ENCODE data around the gene FSTL3.

FSTL3 gene

GRCh38 chr19:645912-646778 is 30.0 kb upstream of the FSTL3 start:
- no peak for DNase-seq (ENCODE audit: low read depth in 2 of 2)

DNA sequence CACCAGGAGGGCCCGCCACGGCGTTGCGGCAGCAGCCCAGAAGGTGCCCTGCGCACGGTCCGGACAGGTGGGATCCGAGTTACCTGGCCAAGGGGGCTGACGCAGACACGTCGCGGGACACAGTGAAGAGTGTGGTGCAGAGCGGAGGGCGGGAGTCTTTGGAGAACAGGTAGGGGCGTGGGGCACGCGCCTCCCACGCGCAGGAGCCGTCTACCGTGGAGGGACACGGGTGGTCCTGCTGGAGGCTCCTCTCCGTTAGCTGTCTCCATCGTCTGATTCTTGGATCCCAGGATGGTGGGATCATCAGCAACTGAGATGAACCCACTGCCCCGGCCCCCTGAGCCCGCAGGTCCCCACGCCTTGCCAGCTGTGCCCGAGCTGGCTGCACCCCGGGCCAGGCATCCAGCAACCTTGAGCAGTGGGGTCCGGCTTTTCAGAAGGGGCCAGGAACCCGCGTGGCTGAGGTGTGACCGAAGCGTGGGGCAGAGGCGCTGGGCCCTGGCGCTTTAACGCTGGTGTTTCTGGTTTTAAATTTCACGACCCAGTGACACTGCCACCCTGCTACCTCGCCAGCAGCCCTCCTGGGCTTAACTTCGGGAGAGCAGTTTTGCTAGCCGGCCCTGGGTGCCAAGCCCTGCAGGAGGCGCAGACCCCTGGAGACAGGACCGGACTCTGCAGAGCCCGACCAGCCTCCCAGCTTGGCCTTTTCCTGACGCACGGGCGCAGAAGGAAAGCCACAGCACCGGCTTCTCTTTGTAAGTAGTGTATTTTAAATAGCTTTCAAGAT is 29.2 kb upstream of the FSTL3 start:
- no peak for DNase-seq (ENCODE audit: low read depth in 2 of 2)

DNA sequence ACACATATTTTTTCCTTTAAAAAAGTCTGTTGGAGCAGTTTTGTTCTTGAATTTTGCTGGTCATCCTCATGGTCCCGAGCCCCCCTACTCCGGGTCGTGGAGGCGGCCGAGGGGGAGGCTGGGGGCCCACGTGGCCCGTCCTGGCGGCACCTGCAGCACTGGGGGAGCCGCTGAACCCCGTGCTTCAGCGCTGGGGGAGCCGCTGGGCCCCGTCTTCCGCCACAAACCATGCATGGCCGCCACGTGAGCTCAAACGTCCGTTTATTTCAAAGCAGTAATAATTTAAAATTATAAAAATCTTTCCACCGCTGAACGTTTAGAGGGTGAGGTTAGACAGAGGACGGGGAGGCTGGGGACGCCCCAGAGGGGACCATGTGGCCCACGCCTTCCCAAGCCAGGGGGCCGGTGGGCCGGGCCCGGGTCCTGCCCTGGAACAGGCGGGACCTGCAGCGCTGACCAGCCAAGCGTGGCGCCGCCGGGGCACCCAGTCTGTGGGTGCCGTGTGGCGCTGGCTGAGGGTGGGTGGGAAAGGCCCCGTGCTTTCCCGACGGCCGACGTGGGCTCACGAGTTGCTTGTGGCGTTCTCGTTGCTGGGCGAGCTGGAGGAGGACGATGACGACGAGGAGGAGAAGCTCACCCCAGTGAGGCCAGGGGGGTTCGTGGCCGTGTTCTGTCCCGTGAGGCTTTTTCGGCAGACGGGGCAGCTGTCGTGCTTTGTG is 28.5 kb upstream of the FSTL3 start:
- no peak for DNase-seq (ENCODE audit: low read depth in 2 of 2)

- DNase-seq (ENCODE audit: low read depth in 2 of 2): no peak
These were observed 27.9 kb upstream of the FSTL3 start for GRCh38 chr19:648305-648704.

GRCh38 chr19:648904-649801 is 27.0 kb upstream of the FSTL3 start:
- no peak for DNase-seq (ENCODE audit: low read depth in 2 of 2)

DNA sequence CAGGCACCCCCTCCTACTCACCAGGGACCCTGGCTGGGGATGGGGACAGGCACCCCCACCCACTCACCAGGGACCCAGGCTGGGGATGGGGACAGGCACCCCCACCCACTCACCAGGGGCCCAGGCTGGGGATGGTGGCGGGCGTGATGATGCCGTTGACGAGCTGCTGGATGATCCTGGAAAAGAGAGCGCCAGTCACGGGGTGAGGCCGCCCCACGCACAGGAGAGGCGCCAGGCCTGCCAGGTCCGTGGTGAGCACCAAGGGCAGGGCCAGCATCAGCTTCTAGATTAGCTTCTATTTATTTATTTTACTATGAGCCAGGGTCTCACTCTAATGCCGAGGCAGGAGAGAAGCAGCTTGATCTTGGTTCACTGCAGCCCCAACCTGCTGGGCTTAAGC is 26.1 kb upstream of the FSTL3 start:
- DNase-seq (ENCODE audit: low read depth in 2 of 2): no peak

- DNase-seq (ENCODE audit: low read depth in 2 of 2): no peak
These were observed 24.9 kb upstream of the FSTL3 start for GRCh38 chr19:651114-651818.

DNA sequence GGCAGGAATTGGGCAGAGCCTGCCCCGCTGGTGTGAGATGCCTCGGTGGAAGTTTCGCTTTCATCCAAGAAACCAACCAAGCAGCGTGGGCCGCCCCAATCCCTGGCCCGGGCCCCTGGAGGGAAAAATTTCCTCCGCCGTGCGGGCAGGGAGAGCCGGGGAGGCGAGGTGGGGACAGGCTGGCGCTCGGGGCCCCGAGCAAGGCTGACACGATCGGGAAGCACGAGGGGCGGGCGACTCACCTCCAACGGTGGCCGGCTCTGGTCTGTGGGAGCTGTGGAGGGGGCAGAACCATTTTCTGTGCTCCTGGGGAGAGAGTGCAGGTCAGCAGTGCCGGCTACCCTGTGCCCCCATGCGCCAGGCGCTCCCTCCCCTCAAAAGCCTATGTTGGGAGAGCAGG is 24.2 kb upstream of the FSTL3 start:
- DNase-seq (ENCODE audit: low read depth in 2 of 2): no peak

GRCh38 chr19:652467-653389 is 23.5 kb upstream of the FSTL3 start:
- no peak for DNase-seq (ENCODE audit: low read depth in 2 of 2)

DNA sequence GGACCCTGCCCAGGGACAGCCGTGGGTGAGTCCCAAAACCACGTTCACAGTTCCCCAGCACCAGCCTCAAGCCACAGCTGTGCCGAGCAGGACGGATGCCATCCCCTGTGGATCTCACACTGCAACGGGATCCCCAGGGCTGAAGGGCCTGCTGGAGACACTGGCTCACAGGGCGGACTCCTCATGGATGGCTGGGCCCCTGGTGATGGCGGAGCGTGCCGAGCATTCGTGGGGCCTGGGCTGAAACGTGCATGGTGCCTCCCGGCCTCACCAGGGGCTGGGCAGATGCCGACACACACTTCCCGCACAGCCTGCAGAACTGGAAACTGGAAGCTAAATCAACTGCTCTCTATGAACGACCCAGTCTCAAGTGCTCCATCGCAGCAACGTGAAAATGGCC is 22.8 kb upstream of the FSTL3 start:
- DNase-seq (ENCODE audit: low read depth in 2 of 2): no peak

- no peak for DNase-seq (ENCODE audit: low read depth in 2 of 2)
These were observed 20.5 kb upstream of the FSTL3 start for GRCh38 chr19:655691-656090.

GRCh38 chr19:656751-657559 is 19.2 kb upstream of the FSTL3 start:
- no peak for DNase-seq (ENCODE audit: low read depth in 2 of 2)

DNA sequence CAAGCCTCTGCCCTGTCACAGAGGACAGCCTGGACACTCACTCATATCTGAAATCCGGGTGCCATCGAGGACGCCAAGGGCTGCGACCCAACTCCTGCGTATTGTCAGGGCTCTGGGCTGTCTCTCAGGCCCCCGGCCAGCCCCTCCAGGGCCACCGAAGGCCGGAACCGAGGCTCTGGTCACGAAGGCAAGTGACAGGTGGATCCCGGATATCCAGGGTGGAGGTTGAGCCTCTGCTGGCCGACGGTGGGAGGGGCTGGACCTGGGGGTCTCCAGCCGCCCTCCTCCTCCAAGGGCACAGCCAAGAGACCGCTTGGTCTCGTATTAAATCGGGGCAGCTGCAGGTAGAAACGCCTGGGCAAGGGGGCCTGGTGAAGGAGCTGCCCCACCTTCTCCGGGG is 18.6 kb upstream of the FSTL3 start:
- no peak for DNase-seq (ENCODE audit: low read depth in 2 of 2)

- no peak for DNase-seq (ENCODE audit: low read depth in 2 of 2)
These were observed 17.9 kb upstream of the FSTL3 start for GRCh38 chr19:658059-658839.

GRCh38 chr19:658916-659839 is 17.0 kb upstream of the FSTL3 start:
- DNase-seq (ENCODE audit: low read depth in 2 of 2): no peak

- no peak for DNase-seq (ENCODE audit: low read depth in 2 of 2)
These were observed 15.3 kb upstream of the FSTL3 start for GRCh38 chr19:660793-661426.
